Ammon's horn (tissue), 1 donor: ENCODE data around the gene DGKI.

ENCODE experiments used
- DNase-seq: peaks from one replicate; pipeline ENCODE4 v3.0.0-alpha.2; 2016; ENCODE audit warnings: low spot score

The DGKI gene

GRCh38 chr7:137656227-137656849 lies 190.4 kb downstream of the DGKI start:
- peak; percentile 87 for DNase-seq

- DNase-seq, result no peak
Measured at GRCh38 chr7:137655804-137656203, 191.0 kb downstream of the DGKI start.

DNA sequence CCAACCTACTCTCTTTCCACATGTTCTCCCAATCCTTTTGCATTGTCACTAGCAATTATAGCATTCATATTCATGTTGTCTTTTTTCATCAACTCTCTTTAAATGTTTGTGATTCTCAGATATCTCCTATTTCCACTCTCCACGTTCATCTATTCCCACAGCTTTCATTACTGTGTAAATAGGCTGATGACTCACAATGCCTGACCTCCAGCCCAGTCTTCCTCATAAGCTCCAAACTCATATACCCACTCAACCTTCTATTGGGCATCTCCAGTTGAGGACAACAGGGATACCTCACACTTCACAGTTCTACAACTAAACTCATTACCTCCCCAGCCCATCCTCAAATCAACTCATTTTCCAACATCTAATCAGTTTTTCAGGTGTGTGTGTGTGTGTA lies 194.1 kb downstream of the DGKI start:
- no peak for DNase-seq

DNA sequence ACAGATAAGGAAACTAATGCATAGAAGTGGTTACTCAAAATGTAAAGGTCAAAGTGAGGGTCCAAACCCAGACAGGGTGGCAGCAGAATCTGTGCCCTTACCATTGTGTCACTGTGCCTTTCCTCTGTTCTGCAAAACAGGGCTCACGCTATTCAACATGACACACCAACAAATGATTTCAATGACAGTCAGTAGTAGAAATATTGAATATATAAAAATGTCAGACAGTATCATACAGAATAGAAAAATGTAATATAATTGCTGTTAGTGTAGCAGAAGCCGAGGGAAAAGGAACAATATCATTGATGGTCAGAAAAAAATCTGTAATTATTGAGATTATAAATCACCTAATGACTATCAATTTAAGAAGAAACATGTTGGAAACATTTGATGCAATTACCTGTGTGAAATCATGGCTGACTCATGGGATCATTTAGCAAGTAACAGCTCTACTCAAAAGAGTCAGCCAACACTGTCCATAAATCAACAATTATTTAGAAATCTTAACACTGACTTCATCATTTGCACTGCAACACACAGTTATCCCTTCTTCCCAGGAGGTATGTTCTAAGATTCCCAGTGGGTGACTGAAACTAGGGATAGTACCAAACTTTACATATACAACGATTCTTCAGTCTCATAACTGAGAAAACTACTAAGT lies 198.7 kb downstream of the DGKI start:
- DNase-seq, result no peak

DNA sequence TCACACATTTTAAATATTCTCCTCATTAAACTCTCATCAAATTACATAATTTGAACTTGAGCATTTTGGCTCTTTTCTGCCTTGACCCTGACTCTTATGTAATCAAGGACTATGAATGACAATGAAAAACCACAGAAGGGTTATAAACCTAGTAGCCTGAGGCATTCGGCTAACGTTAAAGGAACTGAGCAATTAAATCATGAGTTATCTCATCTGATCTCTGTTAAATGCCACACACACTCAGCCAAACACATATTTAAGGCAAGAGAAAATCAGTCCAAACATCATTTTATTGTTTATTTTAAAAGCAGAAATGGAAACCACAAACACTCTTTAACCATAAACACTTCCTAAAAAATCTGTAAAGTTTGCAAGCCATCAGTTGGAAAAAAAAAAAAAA lies 204.3 kb downstream of the DGKI start:
- DNase-seq, result no peak

- DNase-seq, result no peak
Measured at GRCh38 chr7:137642031-137642430, 204.7 kb downstream of the DGKI start.

GRCh38 chr7:137636376-137636775 lies 210.4 kb downstream of the DGKI start:
- DNase-seq, result no peak

DNA sequence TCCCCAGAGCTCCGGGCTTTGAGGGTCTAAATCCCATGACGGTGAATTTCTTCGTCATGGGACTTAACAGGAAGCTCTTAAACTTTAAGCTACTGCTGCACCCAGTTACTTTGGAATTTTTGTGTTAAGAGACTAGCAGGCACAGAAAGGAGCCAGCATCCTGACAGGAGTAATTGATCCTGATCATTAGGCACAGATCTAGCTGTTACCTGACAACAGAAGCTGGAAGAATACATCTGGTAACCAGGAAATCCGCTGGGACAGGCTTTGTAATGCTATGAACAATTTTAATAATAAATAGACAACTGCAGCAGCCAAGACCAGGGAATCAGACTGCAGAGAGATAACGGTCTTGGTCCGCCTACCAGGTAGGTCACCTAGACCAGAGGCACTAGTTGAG lies 210.9 kb downstream of the DGKI start:
- DNase-seq, result no peak

- no peak for DNase-seq
Measured at GRCh38 chr7:137635132-137635531, 211.6 kb downstream of the DGKI start.

- no peak for DNase-seq
Measured at GRCh38 chr7:137634356-137634755, 212.4 kb downstream of the DGKI start.

DNA sequence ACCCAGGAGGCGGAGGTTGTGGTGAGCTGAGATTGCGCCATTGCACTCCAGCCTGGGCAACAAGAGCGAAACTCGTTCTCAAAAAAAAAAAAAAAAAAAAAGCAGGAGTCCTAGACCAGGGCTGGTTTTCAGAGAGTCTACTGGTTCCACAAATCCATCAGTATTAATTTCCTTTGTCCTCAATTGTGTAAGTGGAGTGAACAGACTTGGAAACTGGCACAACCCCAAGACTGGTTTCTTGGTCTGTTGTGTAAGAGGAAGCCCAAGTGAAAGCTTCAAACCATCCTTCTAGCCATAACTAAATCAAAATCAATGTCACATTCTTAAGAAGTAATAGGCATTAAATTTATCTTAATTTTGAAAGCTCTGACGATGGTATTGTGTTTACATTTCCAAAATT lies 213.6 kb downstream of the DGKI start:
- no peak for DNase-seq

GRCh38 chr7:137628216-137628615 lies 218.6 kb downstream of the DGKI start:
- peak; percentile 87 for DNase-seq

DNA sequence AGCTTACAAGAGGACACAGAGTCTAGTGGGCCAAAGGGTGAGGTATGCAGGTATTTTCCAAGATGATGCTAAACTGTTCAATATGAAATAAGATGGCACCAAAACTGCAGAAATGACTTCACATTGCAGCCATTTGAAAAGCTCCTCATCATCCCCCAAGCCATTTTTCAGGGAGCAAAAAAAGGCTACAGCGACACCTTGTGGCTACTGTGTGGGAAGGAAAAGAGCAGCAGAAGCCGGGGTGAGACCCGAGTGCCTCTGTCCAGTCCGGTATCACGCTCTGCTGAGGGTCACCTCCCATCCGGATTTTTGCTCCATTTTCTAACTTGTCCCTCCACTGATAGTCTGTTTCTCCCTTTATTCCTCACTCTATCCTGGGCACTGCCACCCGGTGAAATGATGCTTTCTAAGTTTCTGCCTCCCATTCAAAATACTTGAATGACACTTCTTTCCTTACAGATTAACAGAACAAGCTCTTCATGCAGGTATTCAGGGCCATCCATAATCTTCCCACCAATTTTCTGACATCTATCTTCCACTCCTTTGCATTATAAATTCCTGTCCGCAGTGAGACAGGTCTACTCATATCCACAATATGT lies 220.2 kb downstream of the DGKI start:
- DNase-seq, result peak; percentile 47

GRCh38 chr7:137625197-137625596 lies 221.6 kb downstream of the DGKI start:
- no peak for DNase-seq

GRCh38 chr7:137619181-137619580 lies 227.6 kb downstream of the DGKI start:
- no peak for DNase-seq

GRCh38 chr7:137618748-137619147 lies 228.0 kb downstream of the DGKI start:
- no peak for DNase-seq

- no peak for DNase-seq
Measured at GRCh38 chr7:137613006-137613525, 233.7 kb downstream of the DGKI start.

GRCh38 chr7:137611606-137612005 lies 235.2 kb downstream of the DGKI start:
- DNase-seq, result no peak

GRCh38 chr7:137609500-137609899 lies 237.3 kb downstream of the DGKI start:
- DNase-seq, result no peak

GRCh38 chr7:137606061-137606674 lies 240.6 kb downstream of the DGKI start:
- DNase-seq, result peak; percentile 13

DNA sequence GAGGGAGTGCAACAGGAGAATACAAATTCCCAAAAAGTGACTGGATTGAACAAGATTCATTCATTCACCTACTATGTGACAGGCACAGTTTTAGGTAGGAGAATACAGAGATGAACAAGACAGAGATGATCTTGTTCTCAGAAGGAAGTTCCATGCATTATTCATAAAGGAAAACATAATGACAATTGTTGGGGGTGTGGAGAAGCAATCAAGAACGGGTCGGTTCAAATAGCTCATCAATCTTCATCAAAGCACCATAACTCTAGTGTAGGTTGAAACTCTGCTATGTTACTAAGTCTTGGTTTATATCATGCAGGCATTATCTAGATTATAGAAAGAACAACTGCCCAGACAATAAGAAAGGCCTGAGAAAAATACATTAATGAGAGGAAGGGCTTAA lies 243.7 kb downstream of the DGKI start:
- DNase-seq, result no peak

DNA sequence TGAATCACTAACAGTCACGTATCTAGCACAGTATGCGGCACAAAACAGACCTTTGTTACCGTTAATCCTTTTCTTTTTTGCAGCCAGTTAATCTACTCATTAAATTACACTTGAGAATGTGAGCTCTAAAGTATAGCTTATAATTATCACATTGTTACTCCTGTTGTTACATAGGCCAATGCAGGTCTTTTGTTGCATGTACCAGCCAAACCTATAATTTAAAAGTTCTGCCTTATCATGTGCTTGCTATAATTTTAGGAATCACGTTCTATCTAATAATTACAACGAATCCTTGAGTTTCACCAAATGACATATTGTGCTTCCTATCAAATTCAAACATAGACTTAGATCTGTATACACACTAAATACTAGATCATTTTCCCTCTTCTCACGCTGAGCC lies 245.1 kb downstream of the DGKI start:
- DNase-seq, result no peak

DNA sequence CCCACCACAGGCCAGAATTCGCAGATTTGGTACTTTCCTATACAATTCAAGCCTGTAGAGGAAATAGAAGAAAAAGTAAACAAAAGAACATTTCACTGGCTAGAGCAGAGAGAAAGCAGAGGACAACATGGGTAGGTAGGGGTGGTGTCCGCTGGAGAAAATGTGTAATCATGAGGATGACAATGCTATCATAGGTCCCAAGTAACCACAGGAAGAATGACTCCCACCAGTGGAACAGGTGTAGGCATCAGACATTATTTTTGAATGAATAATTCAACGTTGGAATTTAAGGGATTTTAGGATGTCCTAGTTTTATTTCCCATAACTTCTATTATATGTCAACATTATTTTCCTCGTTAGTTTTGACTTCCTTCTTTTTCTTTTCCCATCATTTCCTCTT lies 248.9 kb downstream of the DGKI start:
- DNase-seq, result no peak
